HG03520 (cell line): ENCODE data around the gene ALPK3.

Source experiments
- ATAC-seq: cut with Tn5 transposase; IDR thresholded peaks from one replicate; pipeline ENCODE4 v1.9.1; 2021; ENCODE audit warnings: mild to moderate bottlenecking, moderate library complexity; ENCODE audit not compliant: unreplicated experiment

The ALPK3 gene

DNA sequence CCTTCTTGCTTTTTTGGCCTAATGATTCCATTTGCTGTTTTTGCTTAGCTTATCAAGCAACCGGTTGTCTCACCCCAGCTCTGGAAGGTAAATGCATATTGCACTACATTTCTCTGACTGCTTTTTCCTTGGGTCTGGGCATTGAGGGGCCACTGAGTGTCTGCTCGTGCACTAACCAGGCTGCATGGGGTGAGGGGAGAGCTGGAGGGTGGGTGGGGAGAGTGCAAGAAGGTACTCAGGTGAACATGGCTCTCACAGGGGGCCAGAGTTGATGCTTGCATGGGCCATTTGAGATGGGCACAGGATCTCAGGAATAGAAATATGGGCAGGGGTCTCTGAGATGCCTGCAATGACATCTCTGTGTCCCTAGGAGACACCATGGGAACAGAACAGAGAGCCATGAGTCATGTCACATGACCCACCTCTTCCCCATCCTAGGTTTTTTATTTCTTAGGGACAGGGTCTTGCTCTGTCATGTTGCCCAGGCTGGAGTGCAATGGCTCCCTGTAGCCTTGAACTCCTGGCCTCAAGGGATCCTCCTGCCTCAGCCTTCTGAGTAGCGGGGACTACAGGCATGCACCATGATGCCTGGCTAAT, 6.2 kb downstream of the ALPK3 start:
- ATAC-seq, result no peak

DNA sequence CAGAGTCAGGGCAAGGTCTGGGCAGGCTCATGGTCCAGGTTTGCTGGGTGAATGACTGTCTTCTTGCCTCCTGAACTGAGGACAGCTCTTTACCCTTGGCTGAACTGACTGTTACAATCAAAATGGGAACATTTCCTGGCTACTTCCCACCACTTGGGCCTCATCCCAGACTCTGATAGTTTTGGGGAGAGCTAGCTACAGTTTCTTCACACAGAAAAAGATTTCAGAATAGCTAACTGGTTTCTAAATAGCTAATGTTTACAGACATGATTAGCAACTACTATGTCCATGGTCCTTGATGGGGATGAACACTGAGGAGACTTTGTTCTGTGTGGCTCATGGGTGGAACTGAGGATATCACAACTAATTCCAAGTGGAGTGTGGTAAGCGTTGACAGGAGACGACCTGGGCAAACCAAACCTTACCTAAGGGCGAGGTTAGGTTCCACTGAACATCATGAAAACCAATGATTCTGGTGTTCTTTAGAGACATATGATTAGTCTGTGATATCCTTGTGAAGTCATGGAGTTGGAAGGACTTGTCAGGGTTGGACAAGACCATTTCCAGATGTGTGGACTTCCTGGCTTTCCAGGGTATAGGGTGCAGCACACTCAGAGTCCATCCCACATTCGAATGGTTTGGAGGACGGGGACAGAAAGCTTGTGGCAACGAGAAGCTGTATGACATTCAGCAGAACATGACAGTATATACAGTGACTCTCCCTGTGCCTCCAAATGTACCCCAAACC, 7.3 kb downstream of the ALPK3 start:
- no peak for ATAC-seq

DNA sequence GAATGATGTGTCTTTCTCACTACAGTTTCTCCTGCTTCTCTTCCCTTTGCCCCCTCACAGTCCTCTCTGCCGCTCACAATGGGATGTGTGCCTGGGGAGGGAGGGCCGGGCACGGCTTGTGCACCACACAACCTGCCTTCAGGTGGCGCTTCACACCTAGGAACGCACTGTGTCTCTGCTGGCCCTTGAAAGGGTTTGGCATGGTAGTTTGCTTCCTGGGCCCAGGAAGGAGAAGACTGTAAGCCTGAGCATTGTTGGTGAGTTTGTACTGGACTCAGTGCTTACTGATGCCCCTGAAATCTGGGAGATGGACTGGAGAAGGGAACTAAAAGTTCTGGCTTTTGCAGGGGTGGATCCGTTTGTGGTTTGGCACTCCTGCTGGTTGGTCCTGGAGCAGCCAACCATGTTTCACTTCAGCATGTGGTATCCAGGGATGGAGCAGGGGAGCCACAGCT, 9.2 kb downstream of the ALPK3 start:
- no peak for ATAC-seq

DNA sequence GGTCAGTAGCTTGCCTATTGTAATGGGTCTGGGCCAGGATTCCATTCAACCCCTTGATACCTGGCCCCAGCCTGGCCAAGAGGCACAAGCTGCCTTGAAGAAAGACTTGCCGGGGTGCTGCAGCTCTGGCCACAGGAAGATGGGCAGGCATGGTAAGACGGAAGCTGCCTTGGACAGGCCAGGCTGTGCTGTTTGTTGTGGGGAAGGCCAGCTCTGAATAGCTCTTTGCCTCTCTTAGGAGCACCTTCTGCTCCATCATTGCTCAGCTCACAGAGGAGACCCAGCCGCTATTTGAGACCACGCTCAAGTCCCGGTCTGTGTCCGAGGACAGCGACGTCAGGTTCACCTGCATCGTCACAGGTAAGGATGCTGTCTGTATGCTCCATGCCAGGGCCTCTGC, 10.1 kb downstream of the ALPK3 start:
- no peak for ATAC-seq

DNA sequence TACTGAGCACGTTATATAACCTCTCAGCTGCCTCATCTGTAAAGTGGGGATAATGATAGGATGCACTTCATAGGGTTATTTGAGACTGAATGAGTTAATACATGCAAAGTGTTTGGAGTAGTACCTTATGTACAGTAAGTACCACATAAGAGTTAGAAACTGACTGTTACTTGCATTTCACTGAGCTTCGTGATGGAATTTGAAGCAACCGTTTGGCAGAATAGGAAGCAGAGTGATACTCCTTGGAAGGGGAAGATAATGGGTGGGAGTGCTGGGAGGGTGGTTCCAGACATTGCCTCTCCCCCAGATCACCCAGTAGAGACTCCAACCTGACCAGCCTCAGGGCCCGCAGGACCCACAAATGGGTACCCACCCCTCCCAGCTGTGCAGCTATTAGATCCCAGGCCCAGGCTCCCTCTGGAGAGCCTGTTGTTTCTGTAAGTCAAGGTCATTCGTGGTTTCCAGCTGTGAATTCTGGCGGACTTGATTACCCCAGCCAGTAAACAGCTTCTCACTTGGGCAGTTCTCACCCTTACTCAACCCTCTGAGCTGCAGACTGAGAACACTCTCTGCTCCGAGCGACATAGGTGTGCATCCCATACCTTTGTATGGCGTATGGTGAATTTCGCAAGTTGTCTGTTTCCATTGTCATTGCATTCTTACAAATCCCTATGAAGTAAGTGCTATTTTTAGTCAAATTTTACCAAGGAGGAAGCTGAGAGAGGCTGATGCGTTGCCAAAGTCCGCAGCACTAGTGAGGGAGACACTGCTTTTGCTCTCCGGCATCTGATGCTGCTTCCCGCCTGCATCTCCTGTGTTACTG, 11.1 kb downstream of the ALPK3 start:
- no peak for ATAC-seq

DNA sequence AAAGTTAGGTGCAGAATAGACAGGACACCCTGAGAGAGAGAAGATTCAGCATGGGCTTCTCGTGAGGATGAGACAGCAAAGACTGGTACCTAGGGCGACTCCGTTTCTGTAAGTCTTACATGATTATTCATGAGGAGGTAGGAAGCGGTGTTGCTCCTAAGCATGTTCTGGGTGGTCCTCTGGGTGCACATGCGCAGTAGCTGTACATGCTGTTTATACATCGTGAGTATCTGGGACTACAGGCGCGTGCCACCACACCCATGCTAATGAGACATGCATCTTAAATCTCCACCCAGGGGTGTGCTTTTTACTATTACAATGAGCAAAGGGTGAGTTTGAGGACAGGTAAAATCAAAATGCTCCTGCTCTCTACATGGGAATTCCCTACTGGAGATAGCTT, 12.3 kb downstream of the ALPK3 start:
- no peak for ATAC-seq

- ATAC-seq, result no peak
Measured at GRCh38 chr15:84830036-84830435, 12.9 kb downstream of the ALPK3 start.

- ATAC-seq, result no peak
Measured at GRCh38 chr15:84831028-84831427, 13.9 kb downstream of the ALPK3 start.

- no peak for ATAC-seq
Measured at GRCh38 chr15:84831613-84832012, 14.5 kb downstream of the ALPK3 start.

GRCh38 chr15:84832448-84833040, 15.4 kb downstream of the ALPK3 start:
- ATAC-seq, result no peak

DNA sequence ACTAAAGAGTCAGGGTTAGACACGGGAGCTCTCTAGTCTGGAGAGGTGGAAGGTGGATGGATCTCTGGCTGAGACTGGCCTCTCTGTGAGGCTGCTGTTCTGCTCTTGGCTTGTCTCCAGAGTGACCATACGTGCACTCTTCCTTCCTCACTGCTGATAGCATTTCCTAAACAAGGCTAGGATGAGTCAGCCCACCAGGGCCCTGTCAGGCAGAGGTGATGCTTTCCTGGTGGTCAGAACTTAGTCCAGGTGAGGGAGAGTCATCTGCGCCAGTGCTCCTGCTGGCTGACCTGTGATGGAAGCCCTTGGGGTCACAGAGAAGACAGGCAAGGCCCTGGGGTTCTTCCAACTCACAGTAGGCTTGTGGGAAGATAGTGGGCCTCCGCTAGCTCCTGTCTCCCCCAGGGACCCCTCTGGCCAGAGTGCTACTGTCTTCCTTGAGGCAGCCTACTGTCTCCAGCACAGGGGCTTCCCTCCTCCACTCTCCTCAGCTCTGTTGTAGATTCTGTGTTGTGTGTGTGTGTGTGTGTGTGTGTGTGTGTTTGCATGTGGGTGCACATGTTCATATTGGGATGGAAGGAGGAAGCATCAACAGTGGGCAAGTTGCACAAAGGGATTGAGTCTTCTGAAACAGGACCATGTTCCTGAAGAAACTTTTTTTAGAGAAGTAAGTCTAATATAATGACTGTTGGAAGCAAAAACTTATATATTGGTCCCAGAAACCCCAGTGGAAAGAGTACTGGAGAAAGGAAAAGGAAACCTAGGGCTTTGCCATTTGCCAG, 16.5 kb downstream of the ALPK3 start:
- no peak for ATAC-seq

- no peak for ATAC-seq
Measured at GRCh38 chr15:84834229-84834955, 17.2 kb downstream of the ALPK3 start.

DNA sequence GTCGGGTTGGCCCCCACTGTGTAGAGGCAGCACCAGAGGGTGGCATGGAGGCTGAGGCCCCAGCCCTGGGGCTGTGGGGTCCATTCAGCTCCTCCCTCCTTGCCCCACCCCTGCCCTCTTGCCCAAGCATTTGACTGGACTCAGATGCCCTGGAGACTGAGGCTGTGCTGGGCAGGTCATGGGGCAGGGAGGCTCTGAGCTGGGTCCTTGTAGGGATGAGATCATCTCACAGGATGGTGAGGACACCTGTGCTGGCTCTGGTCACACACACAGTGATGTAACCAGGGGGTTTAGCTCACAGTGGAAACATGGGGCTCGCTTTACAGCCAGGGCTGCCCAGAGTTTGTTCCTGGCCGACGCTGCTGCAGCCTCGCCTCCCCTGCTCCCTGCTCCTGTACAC, 17.8 kb downstream of the ALPK3 start:
- ATAC-seq, result no peak

GRCh38 chr15:84835661-84836337, 18.6 kb downstream of the ALPK3 start:
- no peak for ATAC-seq

DNA sequence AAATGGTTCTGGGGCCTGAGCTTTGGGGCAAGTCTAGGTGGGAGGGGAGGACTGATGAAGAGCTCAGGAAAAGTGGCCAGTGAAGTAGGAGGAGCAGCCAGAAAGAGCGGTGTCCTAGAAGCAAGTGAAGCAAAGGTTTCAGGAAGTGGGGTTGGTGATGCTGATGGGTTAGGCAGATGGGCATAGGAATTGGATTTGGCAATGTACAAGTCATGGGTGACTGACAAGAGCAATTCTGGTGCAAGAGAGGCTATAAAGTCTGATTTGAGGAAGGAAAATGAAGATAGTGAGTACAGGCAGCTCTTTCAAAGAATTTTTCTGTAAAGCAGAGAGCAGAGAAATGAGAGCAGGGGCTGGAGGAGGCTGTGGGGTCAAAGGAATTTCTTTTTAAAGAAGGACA, 19.7 kb downstream of the ALPK3 start:
- no peak for ATAC-seq

DNA sequence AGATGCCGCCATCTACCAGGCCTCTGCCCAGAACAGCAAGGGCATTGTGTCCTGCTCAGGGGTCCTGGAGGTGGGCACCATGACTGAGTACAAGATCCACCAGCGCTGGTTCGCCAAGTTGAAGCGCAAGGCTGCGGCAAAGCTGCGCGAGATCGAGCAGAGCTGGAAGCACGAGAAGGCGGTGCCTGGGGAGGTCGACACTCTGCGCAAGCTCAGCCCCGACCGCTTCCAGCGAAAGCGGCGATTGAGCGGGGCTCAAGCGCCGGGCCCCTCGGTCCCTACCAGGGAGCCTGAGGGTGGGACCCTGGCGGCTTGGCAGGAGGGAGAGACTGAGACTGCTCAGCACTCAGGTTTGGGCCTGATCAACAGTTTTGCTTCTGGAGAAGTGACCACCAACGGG, 22.6 kb downstream of the ALPK3 start:
- no peak for ATAC-seq

GRCh38 chr15:84840255-84840654, 23.1 kb downstream of the ALPK3 start:
- ATAC-seq, result no peak

DNA sequence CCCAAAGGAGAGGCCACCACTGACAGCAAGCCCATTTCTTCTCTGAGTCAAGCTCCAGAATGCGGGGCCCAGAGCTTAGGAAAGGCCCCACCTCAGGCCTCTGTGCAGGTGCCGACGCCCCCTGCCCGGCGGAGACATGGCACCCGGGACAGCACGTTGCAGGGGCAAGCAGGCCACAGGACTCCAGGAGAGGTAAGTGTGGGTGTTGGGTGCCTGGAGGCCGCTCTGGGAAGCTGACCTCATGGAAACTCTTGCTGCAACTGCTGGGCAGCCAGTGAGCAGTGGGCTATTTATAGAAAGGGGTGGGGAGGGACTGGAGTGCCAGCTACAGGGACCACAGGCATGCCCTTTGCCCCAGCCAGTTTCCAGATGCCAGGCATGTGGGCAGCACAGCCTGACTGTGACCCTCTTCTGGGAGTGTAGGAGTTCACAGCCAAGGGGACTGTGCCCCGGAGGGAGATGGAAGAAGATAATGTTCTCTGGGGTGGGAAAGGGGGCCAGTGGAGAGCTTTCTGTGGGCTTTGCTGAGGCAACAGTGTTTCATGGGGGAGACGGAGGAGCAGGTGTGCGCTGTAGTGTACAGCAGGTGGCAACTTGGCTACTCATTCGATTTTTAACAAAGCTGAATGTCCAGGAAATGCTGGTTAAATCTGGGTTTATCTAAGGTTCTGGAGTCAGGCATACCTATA, 23.7 kb downstream of the ALPK3 start:
- ATAC-seq, result no peak

- ATAC-seq, result no peak
Measured at GRCh38 chr15:84842781-84843180, 25.6 kb downstream of the ALPK3 start.
